ENCODE measurements around the gene ACOT7.

GRCh38 chr1:6301526-6301925 lies 92.0 kb downstream of the ACOT7 start:
- TF ChIP-seq CTCF (IDR thresholded peaks at IDR 0.05) (no peak), POLR2A (IDR thresholded peaks at IDR 0.05) (no peak)
